Measurements from ENCODE around the gene SLC18B1. TPM values are rescaled to one million over a fixed set of nuclear protein-coding genes. Genes with fewer than 3 reads are reported as not detected.

Gene SLC18B1
- total RNA-seq, 1 donor = 6.9 TPM

- H3K36me3 ChIP-seq (ENCODE audit: insufficient read depth, low read length) = peaks cover 15% of the 10 kb centered on the region
Observed at GRCh38 chr6:132811276-132811675, 12.8 kb upstream of the SLC18B1 start.

GRCh38 chr6:132805548-132805947 lies 7.1 kb upstream of the SLC18B1 start:
- no peak for DNase-seq (ENCODE audit: insufficient read length, low spot score, missing footprints)
- no peak overlapping the region for H3K4me2 ChIP-seq (ENCODE audit: insufficient read depth, low read length)
- H3K4me3 ChIP-seq (ENCODE audit: insufficient read depth, low read length) = no peak overlapping the region
- no peak for TF ChIP-seq CTCF (IDR thresholded peaks at IDR 0.05; ENCODE audit: extremely low read depth, low read depth, low read length)
- H3K27ac ChIP-seq (ENCODE audit: low read depth, low read length) = no peak overlapping the region
- no peaks in the 10 kb centered on the region for H3K79me2 ChIP-seq (ENCODE audit: insufficient read depth, low read length)
- no peaks in the 10 kb centered on the region for H4K20me1 ChIP-seq (ENCODE audit: insufficient read depth, low read length)
- no peak overlapping the region for H2AFZ ChIP-seq (ENCODE audit: low read length)
- no peaks in the 10 kb centered on the region for H3K4me1 ChIP-seq (ENCODE audit: insufficient read depth, low read length)
- no peaks in the 10 kb centered on the region for H3K9me3 ChIP-seq (ENCODE audit: low read depth, low read length)
- no peaks in the 10 kb centered on the region for H3K36me3 ChIP-seq (ENCODE audit: insufficient read depth, low read length)
- peaks cover 27% of the 10 kb centered on the region for H3K27me3 ChIP-seq (ENCODE audit: insufficient read depth, low read length)

More at GRCh38 chr6:132811276-132811675, 12.8 kb upstream of the SLC18B1 start:
- Histone ChIP-seq H3K9me3 (ENCODE audit: low read depth, low read length) (no peaks in the 10 kb centered on the region), H3K27me3 (ENCODE audit: insufficient read depth, low read length) (peaks cover 34% of the 10 kb centered on the region), H3K4me1 (ENCODE audit: insufficient read depth, low read length) (peaks cover 25% of the 10 kb centered on the region), H2AFZ (ENCODE audit: low read length) (no peak overlapping the region), H3K4me3 (ENCODE audit: insufficient read depth, low read length) (no peak overlapping the region), H3K4me2 (ENCODE audit: insufficient read depth, low read length) (no peak overlapping the region), H3K27ac (ENCODE audit: low read depth, low read length) (no peak overlapping the region), H3K79me2 (ENCODE audit: insufficient read depth, low read length) (peaks cover 20% of the 10 kb centered on the region), H4K20me1 (ENCODE audit: insufficient read depth, low read length) (peaks cover 19% of the 10 kb centered on the region)
- TF ChIP-seq CTCF (IDR thresholded peaks at IDR 0.05; ENCODE audit: extremely low read depth, low read depth, low read length) = no peak
- DNase-seq (ENCODE audit: insufficient read length, low spot score, missing footprints) = no peak

GRCh38 chr6:132804251-132804650 lies 5.8 kb upstream of the SLC18B1 start:
- peaks cover 14% of the 10 kb centered on the region for H3K27me3 ChIP-seq (ENCODE audit: insufficient read depth, low read length)
- H3K36me3 ChIP-seq (ENCODE audit: insufficient read depth, low read length) = no peaks in the 10 kb centered on the region
- no peak overlapping the region for H2AFZ ChIP-seq (ENCODE audit: low read length)
- H3K4me1 ChIP-seq (ENCODE audit: insufficient read depth, low read length) = no peaks in the 10 kb centered on the region
- H4K20me1 ChIP-seq (ENCODE audit: insufficient read depth, low read length) = no peaks in the 10 kb centered on the region
- H3K79me2 ChIP-seq (ENCODE audit: insufficient read depth, low read length) = no peaks in the 10 kb centered on the region
- no peak overlapping the region for H3K4me2 ChIP-seq (ENCODE audit: insufficient read depth, low read length)
- no peaks in the 10 kb centered on the region for H3K9me3 ChIP-seq (ENCODE audit: low read depth, low read length)
- TF ChIP-seq CTCF (IDR thresholded peaks at IDR 0.05; ENCODE audit: extremely low read depth, low read depth, low read length) = no peak
- no peak overlapping the region for H3K27ac ChIP-seq (ENCODE audit: low read depth, low read length)
- no peak for DNase-seq (ENCODE audit: insufficient read length, low spot score, missing footprints)
- H3K4me3 ChIP-seq (ENCODE audit: insufficient read depth, low read length) = no peak overlapping the region

- Histone ChIP-seq H3K9me3 (ENCODE audit: low read depth, low read length) (no peaks in the 10 kb centered on the region), H3K27ac (ENCODE audit: low read depth, low read length) (no peak overlapping the region), H3K36me3 (ENCODE audit: insufficient read depth, low read length) (no peaks in the 10 kb centered on the region), H2AFZ (ENCODE audit: low read length) (no peak overlapping the region), H3K4me1 (ENCODE audit: insufficient read depth, low read length) (peaks cover 3% of the 10 kb centered on the region), H3K4me3 (ENCODE audit: insufficient read depth, low read length) (no peak overlapping the region), H3K4me2 (ENCODE audit: insufficient read depth, low read length) (no peak overlapping the region), H4K20me1 (ENCODE audit: insufficient read depth, low read length) (no peaks in the 10 kb centered on the region), H3K27me3 (ENCODE audit: insufficient read depth, low read length) (peaks cover 4% of the 10 kb centered on the region), H3K79me2 (ENCODE audit: insufficient read depth, low read length) (no peaks in the 10 kb centered on the region)
- no peak for TF ChIP-seq CTCF (IDR thresholded peaks at IDR 0.05; ENCODE audit: extremely low read depth, low read depth, low read length)
- no peak for DNase-seq (ENCODE audit: insufficient read length, low spot score, missing footprints)
Observed at GRCh38 chr6:132800656-132801055, 2.2 kb upstream of the SLC18B1 start.

Measured in osteoblast (primary cell).